ENCODE data around the gene CLIP3.

- TF ChIP-seq CTCF (IDR thresholded peaks at IDR 0.05) (peak in 3 of 7 experiments; percentile 12 to 28 (median 28)), POLR2A (IDR thresholded peaks at IDR 0.05) (no peak)
These were observed 27.8 kb upstream of the CLIP3 start for GRCh38 chr19:36060430-36060829.
